ENCODE measurements around the gene TK2. TPM values are rescaled to one million over a fixed set of nuclear protein-coding genes. Genes with fewer than 3 reads are reported as not detected.

TK2 gene
- total and polyA plus RNA-seq, 9 of the 15 experiments (the other 6 are each of a cell fraction or from before 2014, with no cell fraction given) = 1.1 to 10.2 (median 5.3) TPM

GRCh38 chr16:66516808-66517585 is 32.9 kb downstream of the TK2 start (continued):
- TF ChIP-seq JUN (IDR thresholded peaks at IDR 0.05; ENCODE audit: borderline replicate concordance, low read depth, low read length) = peak; percentile 97
- TF ChIP-seq JUN (CRISPR knock-in tag; IDR thresholded peaks at IDR 0.05; ENCODE audit: borderline replicate concordance) = no peak
- 0 out of 2 replicates have a peak, but pooled peaks have one; percentile 25 for TF ChIP-seq MEF2D (tag; conservative IDR thresholded peaks at IDR 0.05; ENCODE audit: low read depth)
- TF ChIP-seq RBM25 (IDR thresholded peaks at IDR 0.05; ENCODE audit: low read depth, low read length, severe bottlenecking) = no peak
- no peak for TF ChIP-seq SRSF9 (IDR thresholded peaks at IDR 0.05; ENCODE audit: borderline replicate concordance, low read depth, low read length)
- no peak for TF ChIP-seq EWSR1 (IDR thresholded peaks at IDR 0.05; ENCODE audit: borderline replicate concordance, low read depth, partially characterized antibody)
- TF ChIP-seq ZNF717 (CRISPR knock-in tag; IDR thresholded peaks at IDR 0.05) = no peak
- TF ChIP-seq ZNF407 (IDR thresholded peaks at IDR 0.05; ENCODE audit: low read depth) = no peak
- no peak for TF ChIP-seq ZNF384 (IDR thresholded peaks at IDR 0.05; ENCODE audit: low read depth, low read length)
- TF ChIP-seq HIVEP1 (CRISPR knock-in tag; IDR thresholded peaks at IDR 0.05) = no peak
- 0 out of 6 replicates have a peak, but pooled peaks of 1 of the 3 experiments have one; percentile 15 for TF ChIP-seq CTCF (IDR thresholded peaks at IDR 0.05 in 2 of 3, conservative IDR thresholded peaks at IDR 0.05 in 1 of 3; ENCODE audit: insufficient read depth in 2 of 3, low read depth in 1 of 3, low read length in 3 of 3)
- TF ChIP-seq ZC3H11A (IDR thresholded peaks at IDR 0.05; ENCODE audit: low read depth, low read length) = no peak
- no peak for TF ChIP-seq HBP1 (CRISPR knock-in tag; IDR thresholded peaks at IDR 0.05)
- TF ChIP-seq SAFB (IDR thresholded peaks at IDR 0.05; ENCODE audit: borderline replicate concordance, low read depth, low read length) = no peak
- TF ChIP-seq HNRNPUL1 (IDR thresholded peaks at IDR 0.05; ENCODE audit: low read length) = no peak
- peak; percentile 75 for TF ChIP-seq MXI1 (IDR thresholded peaks at IDR 0.05; ENCODE audit: low read depth, low read length)
- no peak for TF ChIP-seq MIER1 (IDR thresholded peaks at IDR 0.05; ENCODE audit: low read depth)
